SJCRH30 (cell line): ENCODE data around the gene ZMYM3. TPM values are rescaled to one million over a fixed set of nuclear protein-coding genes. Genes with fewer than 3 reads are reported as not detected.

Experiments used
- DNase-seq, 2 experiments: peaks; one replicate each; pipeline ENCODE4 v3.0.0-alpha.2; 2015 to 2020
- H3K27ac ChIP-seq: fragments of 250-450 bp; sonication (Bioruptor Pico); 2 replicates; pipeline ENCODE4 v1.5.1; 2020; ENCODE audit warnings: mild to moderate bottlenecking, moderate library complexity
- H3K27me3 ChIP-seq: fragments of 250-450 bp; sonication (Bioruptor Pico); 2 replicates; pipeline ENCODE4 v1.5.1; 2020; ENCODE audit warnings: mild to moderate bottlenecking, moderate library complexity
- H3K36me3 ChIP-seq: fragments of 250-450 bp; sonication (Bioruptor Pico); 2 replicates; pipeline ENCODE4 v1.5.1; 2020; ENCODE audit warnings: mild to moderate bottlenecking, moderate library complexity
- H3K4me1 ChIP-seq: fragments of 250-450 bp; sonication (Bioruptor Pico); 2 replicates; pipeline ENCODE4 v1.5.1; 2020; ENCODE audit warnings: mild to moderate bottlenecking, moderate library complexity
- H3K4me3 ChIP-seq: fragments of 250-450 bp; sonication (Bioruptor Pico); 2 replicates; pipeline ENCODE4 v1.5.1; 2020; ENCODE audit warnings: mild to moderate bottlenecking, moderate library complexity
- H3K9me3 ChIP-seq: fragments of 250-450 bp; sonication (Bioruptor Pico); replicated peaks from 2 replicates; pipeline ENCODE4 v1.5.1; 2020; ENCODE audit warnings: mild to moderate bottlenecking, moderate library complexity
- total RNA-seq: library from RNA; depleted of rRNA; stranded (reverse); fragments of >200 nt; shearing (Covaris generic); gene quantifications from 2 replicates; pipeline ENCODE4 v1.2.3, GENCODE V29; 2014; rRNA removed

ZMYM3 gene
- total RNA-seq, 1 experiment from 2014 or later, result 49.9 TPM

DNA sequence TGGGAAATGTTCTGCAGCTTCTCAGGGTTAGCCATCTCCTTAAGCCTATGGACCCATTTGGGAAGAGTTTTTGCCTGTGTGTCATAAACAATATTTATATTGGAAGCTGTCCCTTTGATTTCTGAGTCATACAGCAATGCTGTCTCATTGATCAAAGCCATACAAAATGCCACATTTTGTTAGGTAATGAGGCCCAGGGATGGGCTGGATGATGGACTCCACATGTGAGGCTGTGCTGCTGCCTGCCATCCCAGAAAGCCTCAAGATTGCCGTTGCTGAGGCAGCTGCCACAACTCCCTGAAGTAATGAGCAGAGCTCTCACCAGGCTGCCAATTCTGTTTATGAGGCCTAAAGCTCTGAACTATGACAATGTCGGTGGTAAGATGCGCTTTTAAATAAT lies 43.1 kb downstream of the ZMYM3 start:
- H3K27me3 ChIP-seq, result no peaks in the 10 kb centered on the region
- DNase-seq, result no peak
- H3K27ac ChIP-seq, result no peak overlapping the region
- H3K4me1 ChIP-seq, result no peaks in the 10 kb centered on the region
- no peak overlapping the region for H3K4me3 ChIP-seq
- no peaks in the 10 kb centered on the region for H3K9me3 ChIP-seq
- no peaks in the 10 kb centered on the region for H3K36me3 ChIP-seq

DNA sequence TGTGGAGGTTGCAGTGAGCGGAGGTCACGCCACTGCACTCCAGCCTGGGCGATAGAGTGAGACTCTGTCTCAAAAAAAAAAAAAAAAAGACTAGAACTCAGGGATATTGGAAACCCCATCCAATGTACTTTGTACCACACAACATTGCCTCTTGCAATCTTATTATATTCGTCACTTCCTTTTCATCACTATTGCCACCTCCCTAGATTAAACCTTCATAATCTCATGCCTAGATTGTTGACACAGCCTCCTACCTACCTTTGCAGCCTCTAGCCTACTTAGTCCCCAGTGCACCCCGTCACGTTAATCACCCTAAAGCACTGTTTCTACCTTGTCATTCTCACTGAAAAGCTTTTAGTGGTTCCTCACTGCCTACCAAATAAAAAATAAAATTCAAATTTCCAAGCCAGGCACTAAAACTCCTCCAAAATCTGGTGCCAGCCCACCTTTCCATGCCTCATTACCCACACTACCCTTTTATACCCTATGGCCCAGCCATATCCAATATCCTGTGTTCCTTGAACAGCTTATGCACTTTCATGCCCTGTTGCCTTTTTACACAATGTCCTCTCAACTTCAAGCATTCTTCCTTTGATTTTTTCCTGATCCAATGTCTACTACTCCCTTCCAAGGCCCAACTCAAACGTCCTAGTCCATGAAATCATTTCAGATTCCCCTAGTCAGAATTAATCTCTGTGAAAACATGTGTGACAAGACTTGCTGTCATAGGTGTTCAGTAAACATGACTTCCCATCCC lies 54.5 kb downstream of the ZMYM3 start:
- Histone ChIP-seq H3K27me3 (no peaks in the 10 kb centered on the region), H3K4me1 (no peaks in the 10 kb centered on the region), H3K9me3 (no peaks in the 10 kb centered on the region), H3K4me3 (no peak overlapping the region), H3K27ac (no peak overlapping the region), H3K36me3 (no peaks in the 10 kb centered on the region)
- DNase-seq, result no peak

DNA sequence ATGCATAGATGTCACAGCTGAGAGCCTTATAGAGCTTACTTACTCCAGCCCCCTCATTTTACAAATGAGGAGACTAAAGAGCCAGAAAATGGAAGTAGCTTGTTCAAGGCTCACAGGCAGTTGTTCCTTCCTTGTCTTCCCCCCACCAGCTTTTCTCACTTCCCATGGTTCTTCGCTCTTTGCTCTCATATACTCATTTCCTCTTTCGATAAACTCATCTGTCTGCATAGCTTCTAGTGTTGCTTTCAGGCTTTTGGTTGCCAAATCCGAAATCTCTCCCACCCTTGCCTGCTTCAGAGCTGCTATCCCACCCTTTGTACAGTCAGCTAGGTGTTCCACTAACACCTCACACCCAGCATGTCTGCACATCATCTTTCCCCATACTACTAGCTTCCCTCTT lies 55.9 kb downstream of the ZMYM3 start:
- no peak for DNase-seq
- Histone ChIP-seq H3K4me1 (no peaks in the 10 kb centered on the region), H3K27ac (no peak overlapping the region), H3K9me3 (no peaks in the 10 kb centered on the region), H3K4me3 (no peak overlapping the region), H3K36me3 (no peaks in the 10 kb centered on the region), H3K27me3 (no peaks in the 10 kb centered on the region)

DNA sequence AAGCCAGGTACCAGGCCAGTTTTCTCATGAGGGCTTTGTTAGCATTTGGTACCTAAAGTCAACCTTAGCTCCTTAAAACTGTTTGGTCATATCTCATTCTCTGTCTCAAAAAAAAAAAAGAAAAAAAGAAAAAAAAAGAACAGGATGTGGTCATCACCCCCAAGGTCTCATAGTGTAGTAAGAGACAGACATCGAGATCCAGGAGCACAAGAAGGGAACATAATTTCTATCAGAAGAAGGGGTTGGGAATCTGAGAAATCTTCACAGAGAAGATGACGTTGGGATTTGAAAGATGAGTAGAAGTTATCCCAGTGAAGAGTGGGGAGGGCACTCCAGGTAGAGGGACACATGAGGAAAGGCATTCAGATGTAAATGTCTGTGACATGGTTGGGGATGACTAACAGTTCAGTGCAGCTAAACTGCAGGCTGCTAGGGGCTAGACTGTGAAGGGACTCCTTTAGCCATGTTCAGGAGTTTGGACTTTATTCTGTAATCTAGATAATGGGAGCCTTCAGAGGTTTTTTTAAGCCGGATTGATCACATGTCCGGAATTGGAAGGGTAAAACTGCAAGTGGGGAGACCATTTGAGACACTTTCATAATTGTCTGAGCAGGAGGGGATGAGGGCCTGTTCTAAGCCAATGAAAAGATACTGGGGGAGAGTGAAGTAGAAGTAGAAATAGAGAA lies 57.8 kb downstream of the ZMYM3 start:
- H3K36me3 ChIP-seq, result no peaks in the 10 kb centered on the region
- no peak overlapping the region for H3K4me3 ChIP-seq
- no peak overlapping the region for H3K27ac ChIP-seq
- no peaks in the 10 kb centered on the region for H3K9me3 ChIP-seq
- H3K4me1 ChIP-seq, result no peaks in the 10 kb centered on the region
- no peaks in the 10 kb centered on the region for H3K27me3 ChIP-seq
- DNase-seq, result no peak

DNA sequence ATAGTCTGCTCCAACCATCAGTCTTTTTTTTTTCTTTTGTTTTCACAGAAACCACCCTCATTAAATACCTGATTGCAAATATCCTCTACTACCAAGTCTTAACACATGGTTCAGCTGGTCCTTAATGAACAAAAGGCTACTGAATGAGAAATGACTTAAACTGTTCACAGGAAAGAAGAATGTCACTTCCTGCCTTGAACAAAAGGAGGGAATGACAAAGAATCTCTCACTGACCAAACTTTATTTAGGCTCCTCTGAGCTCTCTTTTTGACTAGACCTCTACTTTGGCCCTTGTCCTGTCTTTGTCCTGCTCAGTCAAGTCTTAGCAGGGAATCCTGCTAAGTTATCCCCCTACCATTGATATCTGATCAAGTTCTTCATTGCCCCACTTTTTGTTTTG lies 62.7 kb downstream of the ZMYM3 start:
- H3K36me3 ChIP-seq, result no peaks in the 10 kb centered on the region
- no peak overlapping the region for H3K4me3 ChIP-seq
- H3K4me1 ChIP-seq, result no peaks in the 10 kb centered on the region
- H3K27ac ChIP-seq, result no peak overlapping the region
- H3K9me3 ChIP-seq, result no peaks in the 10 kb centered on the region
- no peak for DNase-seq
- H3K27me3 ChIP-seq, result no peaks in the 10 kb centered on the region

Other genes starting within 250 kb of the ZMYM3 start
- gene SNX12, start 185.8 kb downstream of the ZMYM3 start, total RNA-seq, result 103 and 105 TPM in 2 replicates
- gene FOXO4, start 158.3 kb downstream of the ZMYM3 start, total RNA-seq, result 10.9 and 11.0 TPM in 2 replicates
- gene CXorf65, start 147.4 kb downstream of the ZMYM3 start, total RNA-seq, result 0.25 and 0.28 TPM in 2 replicates
- 0.10 TPM in 1 of 2 replicates, not detected in the other for gene IL2RG, start 142.6 kb downstream of the ZMYM3 start, total RNA-seq
- gene MED12, start 135.5 kb downstream of the ZMYM3 start, total RNA-seq, result 39.8 and 44.3 TPM in 2 replicates
- 0.58 and 0.95 TPM in 2 replicates for gene NLGN3, start 109.3 kb downstream of the ZMYM3 start, total RNA-seq
- 1.1 and 1.2 TPM in 2 replicates for gene GJB1, start 30.9 kb downstream of the ZMYM3 start, total RNA-seq
- gene NONO, start 29.5 kb upstream of the ZMYM3 start, total RNA-seq, result 896 and 933 TPM in 2 replicates
- gene ITGB1BP2, start 47.6 kb upstream of the ZMYM3 start, total RNA-seq, result 4.5 and 5.0 TPM in 2 replicates
- 30.9 and 37.0 TPM in 2 replicates for gene TAF1, start 112.2 kb upstream of the ZMYM3 start, total RNA-seq